SK-N-MC (cell line): ENCODE data around the gene LRRTM4.

Source experiments
- EZH2 ChIP-seq: fragments of 200-600 bp; sonication (generic); IDR thresholded peaks from one replicate; pipeline ENCODE4 v1.6.1; 2017; ENCODE audit warnings: antibody characterized with exemption
- FOXP2 ChIP-seq: optimal IDR thresholded peaks from 2 replicates; pipeline ENCODE3; 2011; ENCODE audit warnings: mild to moderate bottlenecking, moderate library complexity; ENCODE audit not compliant: insufficient read depth; ENCODE audit errors: extremely low read length, control extremely low read depth
- POLR2AphosphoS5 ChIP-seq: IDR thresholded peaks from 2 replicates; pipeline ENCODE4 v1.6.1; 2012; ENCODE audit warnings: mild to moderate bottlenecking, low read depth, low read length, borderline replicate concordance

DNA sequence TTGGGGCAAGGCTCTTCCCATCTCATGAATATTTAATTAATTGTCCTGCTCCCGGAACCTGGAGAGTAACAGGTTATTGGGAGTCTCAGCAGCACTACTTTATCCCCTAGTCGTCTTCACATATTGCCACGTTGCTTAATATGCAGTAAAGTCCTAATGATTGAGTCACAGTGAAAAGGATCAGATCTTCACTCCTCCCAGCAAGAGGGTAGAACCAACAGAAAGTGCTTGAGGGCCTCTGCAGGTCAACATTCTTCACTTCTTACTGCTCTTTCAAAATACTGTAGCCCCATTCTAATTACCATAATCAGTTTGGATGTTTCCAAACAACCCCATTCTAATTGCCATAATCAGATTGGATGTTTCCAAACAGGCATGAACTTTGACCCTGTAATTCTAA lies 801.0 kb downstream of the LRRTM4 start:
- TF ChIP-seq POLR2AphosphoS5 (no peak), EZH2 (no peak), FOXP2 (no peak)
